HepG2 (cell line): ENCODE data around the gene SV2A. TPM values are rescaled to one million over a fixed set of nuclear protein-coding genes. Genes with fewer than 3 reads are reported as not detected.

Experiments
- HBP1 ChIP-seq: IDR thresholded peaks from 2 replicates; pipeline ENCODE4 v1.6.1; 2016; ENCODE audit warnings: low read depth, control low read depth
- HDAC2 ChIP-seq: sonication (generic); formaldehyde crosslinking; IDR thresholded peaks from 2 replicates; pipeline ENCODE4 v1.4.0; 2020; ENCODE audit warnings: missing genetic modification reagents
- SMAD3 ChIP-seq: sonication (generic); formaldehyde crosslinking; IDR thresholded peaks from 2 replicates; pipeline ENCODE4 v1.4.0; 2020; ENCODE audit warnings: missing genetic modification reagents
- TFDP2 ChIP-seq: sonication (generic); formaldehyde crosslinking; IDR thresholded peaks from 2 replicates; pipeline ENCODE4 v1.4.0; 2020; ENCODE audit warnings: missing genetic modification reagents
- ZNF430 ChIP-seq: sonication (generic); formaldehyde crosslinking; IDR thresholded peaks from 2 replicates; pipeline ENCODE4 v1.9.0; 2021; ENCODE audit warnings: mild to moderate bottlenecking, missing genetic modification reagents
- polyA plus RNA-seq, 8 experiments: library from polyadenylated mRNA; depleted of rRNA in 3 of 8; stranded (reverse) in 7 of 8; unstranded in 1 of 8; fragments of >200 nt; fragmentation: Illumina TruSeq in 4 of 8; extraction: Trizol in 4 of 8; gene quantifications; 2 replicates each; pipeline versions ENCODE4 v1.2.1 to v1.2.3, GENCODE V29; 2011 to 2016; ENCODE audit warnings: low read depth in 4 of 8, missing spikeins in 1 of 8, mixed read lengths in 1 of 8; ENCODE audit not compliant: insufficient read depth in 1 of 8
- total RNA-seq, 5 experiments: library from RNA; depleted of rRNA; stranded (reverse); fragments of >200 nt; fragmentation: Illumina TruSeq; extraction: Trizol; gene quantifications; 2 replicates each; pipeline ENCODE4 v1.2.3, GENCODE V29; 2016; ENCODE audit warnings: low read depth in 1 of 5
- TF ChIP-seq, protein P1 (sequence below): sonication (generic); formaldehyde crosslinking; IDR thresholded peaks from 2 replicates; pipeline ENCODE4 v1.5.1; 2020; ENCODE audit warnings: missing genetic modification reagents, mild to moderate bottlenecking, borderline replicate concordance
- TF ChIP-seq, protein P2 (sequence below): sonication (generic); formaldehyde crosslinking; IDR thresholded peaks from 2 replicates; pipeline ENCODE4 v1.5.0; 2020; ENCODE audit warnings: mild to moderate bottlenecking, missing genetic modification reagents
- TF ChIP-seq, protein P3 (sequence below), 2 experiments: IDR thresholded peaks; 2 replicates each; pipeline ENCODE4 v1.6.1; 2011 to 2012; ENCODE audit warnings: low read length in 2 of 2, borderline replicate concordance in 1 of 2, low read depth in 1 of 2, mild to moderate bottlenecking in 1 of 2, moderate library complexity in 1 of 2

SV2A gene
- total and polyA plus RNA-seq, 2 of the 13 experiments (the other 11 are each of a cell fraction or from before 2014, with no cell fraction given): 0.84 to 1.9 TPM

DNA sequence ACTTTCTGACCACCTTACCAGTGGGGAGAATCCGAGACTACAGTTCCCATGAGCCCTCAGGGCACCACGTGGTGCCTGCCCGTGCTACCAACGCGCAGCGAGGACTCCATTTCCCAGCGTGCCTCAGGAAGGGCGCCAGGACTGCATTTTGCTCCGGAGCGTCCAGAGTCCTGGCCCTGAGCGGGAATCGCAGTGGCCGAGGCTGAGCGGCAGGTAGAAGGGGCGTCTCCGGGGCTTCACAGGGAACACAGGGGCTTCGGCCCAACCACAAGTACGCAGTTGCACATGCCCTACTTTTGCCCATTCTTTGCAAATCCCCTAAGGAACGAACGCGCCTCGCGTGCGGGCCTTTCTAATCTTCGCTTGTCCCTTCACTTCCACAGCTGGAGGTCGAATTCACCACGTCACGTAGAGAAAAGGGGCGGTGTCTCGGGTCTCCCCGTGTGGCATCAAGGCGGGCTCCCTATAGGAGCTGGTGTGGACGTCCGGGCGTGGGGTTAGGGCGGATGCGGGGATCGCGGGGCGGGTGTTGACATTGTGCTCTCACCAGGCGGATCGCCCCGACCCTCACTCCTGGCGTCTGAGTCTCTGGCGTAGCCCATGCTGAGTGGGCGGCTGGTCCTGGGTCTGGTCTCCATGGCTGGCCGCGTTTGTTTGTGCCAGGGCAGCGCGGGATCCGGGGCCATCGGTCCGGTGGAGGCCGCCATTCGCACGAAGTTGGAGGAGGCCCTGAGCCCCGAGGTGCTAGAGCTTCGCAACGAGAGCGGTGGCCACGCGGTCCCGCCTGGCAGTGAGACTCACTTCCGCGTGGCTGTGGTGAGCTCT, 18.0 kb downstream of the SV2A start, which contains the start of gene BOLA1 (continued):
- TF ChIP-seq, protein P1, sequence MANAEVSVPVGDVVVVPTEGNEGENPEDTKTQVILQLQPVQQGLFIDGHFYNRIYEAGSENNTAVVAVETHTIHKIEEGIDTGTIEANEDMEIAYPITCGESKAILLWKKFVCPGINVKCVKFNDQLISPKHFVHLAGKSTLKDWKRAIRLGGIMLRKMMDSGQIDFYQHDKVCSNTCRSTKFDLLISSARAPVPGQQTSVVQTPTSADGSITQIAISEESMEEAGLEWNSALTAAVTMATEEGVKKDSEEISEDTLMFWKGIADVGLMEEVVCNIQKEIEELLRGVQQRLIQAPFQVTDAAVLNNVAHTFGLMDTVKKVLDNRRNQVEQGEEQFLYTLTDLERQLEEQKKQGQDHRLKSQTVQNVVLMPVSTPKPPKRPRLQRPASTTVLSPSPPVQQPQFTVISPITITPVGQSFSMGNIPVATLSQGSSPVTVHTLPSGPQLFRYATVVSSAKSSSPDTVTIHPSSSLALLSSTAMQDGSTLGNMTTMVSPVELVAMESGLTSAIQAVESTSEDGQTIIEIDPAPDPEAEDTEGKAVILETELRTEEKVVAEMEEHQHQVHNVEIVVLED: peak; percentile 84
- TF ChIP-seq HDAC2 (CRISPR knock-in tag): peak; percentile 28; the same call in 1 of the 2 replicates
- TF ChIP-seq, protein P2, sequence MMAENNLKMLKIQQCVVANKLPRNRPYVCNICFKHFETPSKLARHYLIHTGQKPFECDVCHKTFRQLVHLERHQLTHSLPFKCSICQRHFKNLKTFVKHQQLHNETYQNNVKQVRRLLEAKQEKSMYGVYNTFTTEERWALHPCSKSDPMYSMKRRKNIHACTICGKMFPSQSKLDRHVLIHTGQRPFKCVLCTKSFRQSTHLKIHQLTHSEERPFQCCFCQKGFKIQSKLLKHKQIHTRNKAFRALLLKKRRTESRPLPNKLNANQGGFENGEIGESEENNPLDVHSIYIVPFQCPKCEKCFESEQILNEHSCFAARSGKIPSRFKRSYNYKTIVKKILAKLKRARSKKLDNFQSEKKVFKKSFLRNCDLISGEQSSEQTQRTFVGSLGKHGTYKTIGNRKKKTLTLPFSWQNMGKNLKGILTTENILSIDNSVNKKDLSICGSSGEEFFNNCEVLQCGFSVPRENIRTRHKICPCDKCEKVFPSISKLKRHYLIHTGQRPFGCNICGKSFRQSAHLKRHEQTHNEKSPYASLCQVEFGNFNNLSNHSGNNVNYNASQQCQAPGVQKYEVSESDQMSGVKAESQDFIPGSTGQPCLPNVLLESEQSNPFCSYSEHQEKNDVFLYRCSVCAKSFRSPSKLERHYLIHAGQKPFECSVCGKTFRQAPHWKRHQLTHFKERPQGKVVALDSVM (CRISPR knock-in tag): no peak
- 0 out of 2 replicates have a peak, but pooled peaks have one; percentile 45 for TF ChIP-seq HBP1 (CRISPR knock-in tag)
- TF ChIP-seq TFDP2 (CRISPR knock-in tag): peak; percentile 87
- TF ChIP-seq ZNF430: 0 out of 2 replicates have a peak, but pooled peaks have one; percentile 42
- TF ChIP-seq, protein P3, sequence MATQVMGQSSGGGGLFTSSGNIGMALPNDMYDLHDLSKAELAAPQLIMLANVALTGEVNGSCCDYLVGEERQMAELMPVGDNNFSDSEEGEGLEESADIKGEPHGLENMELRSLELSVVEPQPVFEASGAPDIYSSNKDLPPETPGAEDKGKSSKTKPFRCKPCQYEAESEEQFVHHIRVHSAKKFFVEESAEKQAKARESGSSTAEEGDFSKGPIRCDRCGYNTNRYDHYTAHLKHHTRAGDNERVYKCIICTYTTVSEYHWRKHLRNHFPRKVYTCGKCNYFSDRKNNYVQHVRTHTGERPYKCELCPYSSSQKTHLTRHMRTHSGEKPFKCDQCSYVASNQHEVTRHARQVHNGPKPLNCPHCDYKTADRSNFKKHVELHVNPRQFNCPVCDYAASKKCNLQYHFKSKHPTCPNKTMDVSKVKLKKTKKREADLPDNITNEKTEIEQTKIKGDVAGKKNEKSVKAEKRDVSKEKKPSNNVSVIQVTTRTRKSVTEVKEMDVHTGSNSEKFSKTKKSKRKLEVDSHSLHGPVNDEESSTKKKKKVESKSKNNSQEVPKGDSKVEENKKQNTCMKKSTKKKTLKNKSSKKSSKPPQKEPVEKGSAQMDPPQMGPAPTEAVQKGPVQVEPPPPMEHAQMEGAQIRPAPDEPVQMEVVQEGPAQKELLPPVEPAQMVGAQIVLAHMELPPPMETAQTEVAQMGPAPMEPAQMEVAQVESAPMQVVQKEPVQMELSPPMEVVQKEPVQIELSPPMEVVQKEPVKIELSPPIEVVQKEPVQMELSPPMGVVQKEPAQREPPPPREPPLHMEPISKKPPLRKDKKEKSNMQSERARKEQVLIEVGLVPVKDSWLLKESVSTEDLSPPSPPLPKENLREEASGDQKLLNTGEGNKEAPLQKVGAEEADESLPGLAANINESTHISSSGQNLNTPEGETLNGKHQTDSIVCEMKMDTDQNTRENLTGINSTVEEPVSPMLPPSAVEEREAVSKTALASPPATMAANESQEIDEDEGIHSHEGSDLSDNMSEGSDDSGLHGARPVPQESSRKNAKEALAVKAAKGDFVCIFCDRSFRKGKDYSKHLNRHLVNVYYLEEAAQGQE (IDR thresholded peaks at IDR 0.05; ENCODE audit: borderline replicate concordance in 1 of 2, low read depth in 1 of 2, low read length in 2 of 2): no peak
- 0 out of 2 replicates have a peak, but pooled peaks have one; percentile 23 for TF ChIP-seq SMAD3 (CRISPR knock-in tag)
